HL-60/S4 treated with retinoic acid at 250 ng/mL for 4 days and 3 days (cell line): ENCODE measurements around the gene HLTF.

Source experiments
- in situ Hi-C: fragments of 300-500 bp; cut with MboI; formaldehyde crosslinking; loops from 2 replicates; pipeline ENCODE4 v1.7.0; 2022; ENCODE audit warnings: low sequenced_read_pairs

Gene HLTF

DNA sequence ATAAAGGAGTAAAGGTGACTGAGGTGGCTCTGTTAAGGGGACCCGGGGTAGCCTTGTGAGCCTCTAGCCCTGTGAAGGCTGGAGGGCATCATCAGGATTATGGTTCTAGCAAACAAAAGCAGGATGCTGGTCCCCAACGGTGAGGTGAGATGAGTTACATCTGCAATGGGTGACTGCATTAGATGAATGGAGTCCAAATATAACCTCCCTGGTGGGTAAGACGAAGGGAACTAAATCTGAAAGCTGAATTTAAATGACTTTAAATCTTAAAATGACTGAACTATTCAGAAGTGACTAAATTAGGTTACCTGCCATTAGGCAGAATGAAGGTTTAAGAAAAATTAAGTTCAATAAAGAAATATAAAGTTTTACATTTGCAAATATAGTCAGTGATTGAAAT, 4.6 kb upstream of the HLTF start:
- in situ Hi-C loops = no loop called here

DNA sequence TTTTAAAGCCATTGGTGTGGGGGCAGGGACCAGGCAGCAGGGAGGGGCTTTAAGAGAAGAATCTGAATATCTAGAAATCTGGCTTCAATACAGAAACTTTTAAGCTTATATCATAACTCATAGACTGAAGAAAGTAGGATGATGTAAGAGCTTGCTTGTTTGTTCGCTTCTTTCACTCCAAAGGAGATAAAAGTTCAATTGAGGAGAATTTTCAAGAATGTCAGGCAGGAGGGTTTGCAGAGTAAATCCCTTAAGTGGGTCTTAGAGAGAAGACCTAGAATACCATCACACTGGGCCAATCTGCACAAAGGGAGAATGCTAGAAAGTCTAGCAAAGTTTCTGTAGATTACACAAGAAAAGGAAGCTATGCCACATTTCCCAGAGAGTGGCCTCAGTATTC, 4.1 kb upstream of the HLTF start:
- in situ Hi-C loops = no loop called here

DNA sequence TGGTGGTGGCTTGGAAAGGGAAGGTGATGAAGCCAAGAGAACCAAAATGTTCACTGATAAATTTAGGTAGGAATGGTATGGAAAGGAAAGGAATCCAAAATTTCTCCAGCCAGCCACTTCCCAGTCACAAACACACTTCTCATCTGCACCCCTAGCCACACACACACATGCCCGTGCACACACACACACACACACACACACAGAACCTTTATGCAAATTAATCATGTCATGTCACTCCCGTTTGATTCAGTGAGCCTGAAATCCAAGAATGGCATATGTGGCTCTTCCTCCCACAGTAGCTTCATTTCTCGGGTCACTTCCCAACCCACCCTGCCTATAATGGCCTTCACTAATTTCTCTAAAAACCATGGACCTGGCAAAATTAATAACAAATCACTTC, 3.1 kb upstream of the HLTF start:
- in situ Hi-C loops = no loop called here

DNA sequence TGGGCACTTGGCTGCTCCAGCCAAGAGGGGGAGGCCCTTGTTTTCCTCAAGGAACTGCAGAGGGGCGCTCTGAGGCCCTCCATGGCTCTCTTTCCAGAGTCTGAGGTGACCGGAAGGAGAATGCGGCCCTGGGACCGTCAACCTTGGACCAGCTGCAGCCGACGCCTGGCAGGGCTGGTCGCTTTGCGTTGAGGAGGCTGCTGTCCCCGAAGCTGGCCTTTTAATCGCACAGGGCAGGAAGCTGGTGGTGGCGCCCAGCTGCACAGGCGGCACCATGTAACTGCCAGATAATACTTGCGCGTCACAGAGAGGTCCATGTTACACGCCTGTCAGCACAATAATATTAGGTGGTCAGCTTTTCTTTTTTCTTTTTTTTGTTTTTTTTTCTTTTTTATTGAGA, 875 bp upstream of the HLTF start:
- in situ Hi-C loops = no loop called here

DNA sequence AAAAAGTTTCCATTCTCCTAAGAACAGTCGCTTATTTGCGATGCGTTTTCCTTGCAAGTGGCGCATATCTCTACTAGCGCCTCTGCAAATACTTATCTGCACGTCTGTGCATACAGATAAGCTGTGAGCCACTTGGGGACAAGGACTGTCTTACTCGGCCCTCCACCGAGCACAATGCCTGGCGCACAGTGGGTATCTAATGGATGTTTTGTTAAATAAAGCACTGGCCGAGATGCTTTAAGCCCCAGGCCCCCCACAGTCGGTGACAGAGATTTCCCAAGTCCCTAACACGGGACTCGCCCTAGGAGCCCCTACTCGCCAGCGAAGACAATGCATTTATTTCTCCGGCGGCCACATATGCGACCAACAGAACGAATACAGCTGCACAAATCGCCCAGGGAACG, 503 bp downstream of the HLTF start:
- in situ Hi-C loops = no loop called here

DNA sequence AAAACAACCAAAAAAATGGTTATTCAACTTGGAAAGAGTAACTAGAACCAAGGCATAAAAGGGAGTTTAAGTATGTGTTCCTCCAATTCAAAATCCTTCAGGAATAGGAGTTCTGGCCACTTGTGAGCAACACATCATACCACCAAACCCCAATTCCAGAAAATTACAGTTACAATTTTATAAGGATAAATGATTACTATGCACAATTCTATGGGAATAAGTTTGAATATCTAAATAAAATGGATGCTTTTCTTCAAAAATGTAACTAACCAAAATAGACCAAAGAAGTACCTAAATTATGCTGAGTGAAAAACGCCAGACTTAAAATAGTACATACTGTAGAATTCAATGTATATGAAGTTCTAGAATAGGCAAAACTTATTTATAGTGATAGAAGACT, 4.6 kb downstream of the HLTF start:
- in situ Hi-C loops = no loop called here

DNA sequence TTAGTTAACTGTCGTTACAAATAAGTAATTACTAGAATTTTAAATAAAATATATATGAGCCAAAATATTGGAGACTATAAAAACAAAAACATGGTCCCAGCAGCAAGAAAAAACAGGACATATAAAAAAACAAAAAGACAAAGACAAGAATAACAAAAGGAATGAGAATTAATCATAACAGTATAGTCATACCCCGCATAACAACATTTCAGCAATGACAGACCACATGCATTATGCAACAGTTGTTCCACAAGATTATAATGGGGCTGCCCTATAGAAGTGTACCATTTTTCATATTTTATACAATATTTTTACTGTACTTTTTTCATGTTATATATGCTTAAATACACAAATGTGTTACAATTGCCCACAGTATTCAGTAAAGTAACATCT, 5.6 kb downstream of the HLTF start:
- in situ Hi-C loops = no loop called here

DNA sequence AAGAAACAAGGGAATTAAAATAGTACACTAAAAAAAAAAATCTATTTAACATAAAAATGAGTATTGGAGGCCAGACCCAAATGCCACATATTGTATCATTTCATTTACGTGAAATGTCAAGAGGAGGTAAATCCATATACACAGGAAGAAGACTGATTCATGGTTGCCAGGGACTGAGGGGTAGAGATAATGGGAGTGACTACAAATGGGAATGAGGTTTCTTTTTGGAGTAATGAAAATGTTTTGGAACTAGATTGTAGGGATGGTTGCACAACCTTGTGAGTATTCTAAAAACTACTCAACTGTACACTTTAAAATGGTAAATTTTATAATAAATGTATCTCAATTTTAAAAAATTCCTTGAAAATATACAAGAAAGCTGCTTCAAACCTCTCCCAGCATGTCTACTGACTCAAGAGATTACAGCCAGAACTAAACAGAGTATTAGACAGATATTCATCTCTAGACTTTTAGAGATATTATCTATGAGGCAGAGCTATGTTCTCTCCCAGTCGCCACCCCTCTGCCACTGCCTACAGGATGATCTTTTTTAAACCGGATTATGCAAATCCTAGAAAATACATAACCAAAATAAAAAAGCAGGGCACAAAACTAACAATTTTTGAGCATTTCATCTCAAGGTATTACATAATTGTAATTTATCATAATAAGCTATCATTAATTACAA, 6.2 kb downstream of the HLTF start:
- in situ Hi-C loops = no loop called here

DNA sequence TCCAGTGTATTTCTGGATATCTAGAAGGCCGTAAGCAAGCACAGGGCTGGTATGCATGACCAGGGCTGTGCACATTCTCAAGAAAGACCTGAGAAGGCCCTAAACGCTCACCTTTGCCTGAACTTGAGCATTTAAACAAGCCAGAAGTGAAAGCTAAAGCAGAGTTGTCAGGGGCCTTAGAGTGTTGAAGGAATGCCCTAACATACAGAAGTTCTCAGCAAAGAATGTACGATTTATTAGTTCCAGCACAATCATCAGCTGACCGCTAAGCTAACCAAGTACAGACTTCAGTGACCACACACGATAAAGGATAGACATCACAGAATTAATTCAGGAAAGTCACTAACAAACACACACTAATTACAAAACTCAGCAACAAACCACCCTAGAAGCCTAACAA, 8.7 kb downstream of the HLTF start:
- in situ Hi-C loops = no loop called here

DNA sequence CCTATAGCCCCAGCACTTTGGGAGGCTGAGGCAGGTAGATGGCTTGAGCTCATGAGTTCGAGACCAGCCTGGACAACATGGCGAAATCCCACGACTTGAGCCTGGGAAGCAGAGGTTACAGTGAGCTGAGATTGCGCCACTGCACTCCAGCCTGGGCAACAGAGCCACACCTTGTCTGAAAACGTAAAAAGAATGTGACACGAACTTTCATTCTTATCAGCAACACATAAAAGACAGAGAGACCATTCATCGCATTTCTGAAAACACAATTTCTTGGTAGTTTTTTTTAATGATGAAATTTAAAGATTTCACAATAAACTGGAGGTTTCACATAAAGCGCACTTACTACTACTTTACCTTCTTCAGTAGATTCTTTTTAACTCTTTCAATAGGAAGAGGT, 18.4 kb downstream of the HLTF start:
- in situ Hi-C loops = no loop called here

DNA sequence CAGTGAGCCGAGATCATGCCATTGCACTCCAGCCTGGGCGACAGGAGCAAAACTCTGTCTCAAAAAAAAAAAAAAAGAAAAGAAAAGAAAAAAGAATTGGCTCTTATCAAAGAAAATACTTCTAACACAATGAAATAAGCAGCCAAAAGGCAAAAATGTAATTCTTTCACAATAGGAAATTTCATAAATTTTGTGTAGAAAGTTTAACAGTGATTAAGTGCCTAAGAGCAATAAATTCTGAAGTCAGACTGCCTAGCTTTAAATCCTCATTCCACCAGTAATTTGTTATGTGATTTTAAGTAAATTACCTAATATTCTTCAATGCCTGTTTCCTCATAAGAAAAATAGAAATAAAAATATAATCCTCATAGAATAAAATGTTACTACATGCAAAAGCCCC, 24.6 kb downstream of the HLTF start:
- in situ Hi-C loops = no loop called here

DNA sequence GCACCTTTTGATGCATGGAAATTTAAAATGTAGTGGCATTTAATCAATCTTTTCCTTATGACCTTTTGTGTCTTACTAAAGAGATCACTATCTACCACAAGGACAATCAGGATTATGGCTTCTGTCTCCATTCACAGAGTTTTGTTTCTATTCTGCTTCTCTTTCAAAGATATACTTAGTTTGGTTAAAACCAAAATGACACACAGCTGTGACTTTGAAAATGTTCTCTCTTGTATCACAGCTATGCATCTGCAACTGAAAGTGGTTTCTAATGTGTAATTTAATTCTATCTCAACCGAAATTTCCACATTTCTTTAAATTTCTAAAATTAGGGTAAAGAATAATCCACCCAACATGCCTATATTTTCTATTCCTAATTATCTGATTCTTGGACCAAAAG, 27.7 kb downstream of the HLTF start:
- in situ Hi-C loops = no loop called here

DNA sequence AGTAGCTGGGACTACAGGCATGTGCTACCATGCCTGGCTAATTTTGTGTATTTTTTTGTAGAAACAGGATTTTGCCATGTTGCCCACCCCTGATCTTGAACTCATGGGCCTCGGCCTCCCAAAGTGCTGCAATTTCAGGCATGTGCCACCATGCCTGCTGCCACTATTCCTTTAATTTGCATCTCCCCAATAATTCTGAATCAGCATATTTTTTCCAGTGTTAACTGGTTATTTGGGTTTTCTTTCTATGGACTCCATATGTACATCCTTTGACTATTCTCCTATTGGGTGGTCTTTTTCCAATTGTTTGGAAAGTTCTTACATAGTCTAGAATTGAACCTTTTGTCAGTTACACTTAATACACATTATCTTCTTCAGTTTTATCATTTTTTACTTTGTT, 28.1 kb downstream of the HLTF start:
- in situ Hi-C loops = no loop called here

DNA sequence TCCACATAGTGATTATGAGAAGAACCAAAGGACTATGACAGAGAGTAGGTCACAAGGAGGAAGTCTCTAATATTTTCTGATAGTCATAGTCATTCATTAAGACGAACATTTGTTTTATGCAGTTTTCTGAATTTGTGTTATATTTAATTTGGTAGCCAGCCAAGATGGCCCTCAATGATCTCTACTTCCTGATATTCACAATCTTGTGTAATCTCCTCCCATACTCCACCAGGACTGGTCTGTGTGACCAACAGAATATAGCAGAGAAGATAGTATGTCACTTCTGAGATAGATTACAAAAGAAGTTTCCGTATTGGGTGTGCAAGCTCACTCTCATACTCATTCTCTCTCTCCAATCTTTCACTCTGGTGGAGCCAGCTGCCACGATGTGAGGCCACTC, 30.8 kb downstream of the HLTF start:
- in situ Hi-C loops = no loop called here

DNA sequence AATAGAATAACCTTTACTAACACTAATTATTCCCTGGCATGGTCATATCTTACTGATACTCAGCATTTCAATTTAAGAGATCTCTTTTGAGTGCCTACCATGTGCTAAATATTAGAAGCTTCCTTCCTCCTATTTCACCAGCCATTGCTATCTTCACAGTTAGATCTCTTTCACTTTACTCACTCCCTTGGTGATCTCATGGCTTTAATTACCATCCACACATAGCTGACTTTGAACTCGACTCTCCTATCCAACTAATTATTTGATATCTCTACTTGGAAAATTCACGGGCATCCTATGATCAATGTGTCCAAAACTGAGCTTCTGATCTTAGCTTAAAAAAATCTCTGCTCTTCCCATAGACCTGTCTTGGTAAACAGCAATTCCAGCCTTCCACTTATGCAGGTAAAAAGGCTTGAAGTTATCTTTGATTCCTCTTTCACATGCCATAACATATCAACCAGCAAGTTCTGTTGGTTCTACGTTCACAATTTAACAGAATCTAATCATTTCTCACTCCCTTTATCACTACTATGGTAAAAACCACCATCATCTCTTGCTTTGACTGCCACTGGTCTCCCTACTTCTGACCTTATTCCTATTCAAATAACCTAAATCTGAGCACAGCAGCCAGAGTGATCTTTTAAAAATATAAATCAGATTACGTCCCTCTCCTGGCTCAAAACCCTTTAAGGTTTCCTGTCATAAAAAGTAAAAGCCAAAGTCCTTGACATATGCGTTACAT, 41.8 kb downstream of the HLTF start:
- in situ Hi-C loops = no loop called here

DNA sequence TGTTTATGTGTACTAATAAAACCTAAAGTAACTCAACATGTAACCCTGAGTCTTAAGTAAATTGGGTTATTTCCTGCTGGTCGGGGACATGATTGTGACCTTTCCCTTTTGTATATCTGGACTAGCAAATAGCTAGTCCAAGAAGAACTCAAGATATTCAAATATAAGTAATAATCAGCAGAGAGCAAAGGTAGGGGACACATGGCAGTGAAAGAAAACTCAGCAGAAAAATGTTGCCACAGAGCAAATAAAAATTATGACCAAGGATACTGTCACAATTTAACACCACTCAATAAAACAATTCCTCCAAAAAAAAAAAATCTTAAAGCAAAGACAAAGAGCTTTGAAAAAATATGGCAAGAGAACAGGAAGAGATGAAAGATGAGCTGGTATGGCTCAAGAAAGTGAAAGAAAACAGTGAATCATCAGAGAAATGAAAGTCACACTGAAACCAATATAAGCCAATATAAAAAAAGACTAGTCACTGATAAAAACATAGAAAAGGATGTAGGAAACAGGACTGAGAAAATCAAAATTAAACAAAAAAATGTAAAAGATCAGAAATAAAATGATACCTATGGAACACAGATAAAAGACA, 43.4 kb downstream of the HLTF start:
- in situ Hi-C loops = no loop called here

DNA sequence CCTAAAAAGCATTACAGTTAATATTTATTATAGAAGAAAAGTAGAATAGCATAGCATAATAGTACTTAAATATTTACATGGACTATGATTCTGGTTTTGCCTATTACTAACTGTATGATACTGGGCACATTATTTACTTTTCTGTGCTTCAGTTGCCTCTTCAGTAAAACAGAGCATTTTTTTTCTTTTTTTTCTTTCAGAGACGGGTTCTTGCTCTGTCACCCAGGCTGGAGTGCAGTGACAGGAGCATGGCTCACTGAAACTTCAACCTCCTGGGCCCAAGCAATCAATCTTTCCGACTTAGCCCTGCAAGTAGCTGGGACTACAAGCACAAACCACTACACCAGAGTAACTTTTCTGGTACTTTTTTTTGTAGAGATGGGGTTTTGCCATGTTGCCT, 48.0 kb downstream of the HLTF start:
- in situ Hi-C loops = no loop called here

DNA sequence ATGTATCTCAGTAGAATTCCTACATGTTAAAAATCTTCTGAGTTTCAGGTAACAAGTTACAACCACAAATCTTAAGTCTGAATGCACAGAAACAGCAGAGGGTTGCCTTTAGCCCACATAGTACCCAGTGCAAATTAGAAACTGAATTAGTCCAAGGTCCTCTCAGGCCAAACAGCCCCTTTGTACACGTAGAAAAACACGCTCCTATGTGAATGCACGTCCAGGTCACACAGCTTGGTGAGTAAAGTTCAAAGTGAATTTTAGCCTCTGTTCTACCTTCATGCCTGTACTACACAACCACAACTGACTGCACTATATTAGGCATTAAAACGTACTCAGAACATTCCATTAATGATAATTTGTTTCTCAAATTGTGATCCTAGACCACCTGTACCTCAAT, 48.6 kb downstream of the HLTF start:
- in situ Hi-C loops = no loop called here

DNA sequence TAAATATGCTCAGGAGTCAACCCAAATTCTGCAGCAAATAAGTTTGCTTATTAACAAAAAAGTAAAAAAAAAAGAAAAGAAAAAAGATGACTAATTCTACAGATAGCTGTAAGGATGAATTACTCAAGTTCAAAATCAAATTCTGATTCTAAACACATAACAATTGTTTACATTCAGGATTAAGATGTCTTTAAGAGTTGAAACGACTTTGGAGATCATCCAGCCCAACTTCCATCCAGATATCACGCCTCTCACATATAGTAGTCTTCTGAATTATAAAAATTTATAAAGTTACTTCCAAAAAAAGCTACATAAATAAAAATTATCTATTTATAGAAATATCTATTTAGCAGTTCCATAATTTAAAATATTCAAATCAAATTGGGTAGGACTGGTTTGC, 55.2 kb downstream of the HLTF start:
- in situ Hi-C loops = no loop called here

DNA sequence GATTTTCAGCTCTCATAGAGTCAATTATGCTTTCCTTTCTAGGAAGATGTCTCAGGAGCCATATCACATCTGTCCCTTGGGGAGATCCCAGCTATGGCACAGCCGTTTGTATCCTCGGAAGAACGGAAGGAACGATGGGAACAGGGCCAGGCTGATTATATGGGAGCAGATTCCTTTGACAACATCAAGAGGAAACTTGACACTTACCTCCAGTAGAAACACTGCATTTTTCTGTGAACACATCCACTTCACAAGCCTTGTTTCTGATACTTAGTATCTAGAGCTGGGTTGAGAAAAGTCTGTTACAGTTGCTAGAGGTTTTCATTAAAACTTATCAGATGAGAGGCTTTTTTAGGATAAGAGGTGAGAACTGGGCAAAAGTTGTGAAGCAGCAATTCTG, 59.6 kb downstream of the HLTF start:
- in situ Hi-C loops = no loop called here

DNA sequence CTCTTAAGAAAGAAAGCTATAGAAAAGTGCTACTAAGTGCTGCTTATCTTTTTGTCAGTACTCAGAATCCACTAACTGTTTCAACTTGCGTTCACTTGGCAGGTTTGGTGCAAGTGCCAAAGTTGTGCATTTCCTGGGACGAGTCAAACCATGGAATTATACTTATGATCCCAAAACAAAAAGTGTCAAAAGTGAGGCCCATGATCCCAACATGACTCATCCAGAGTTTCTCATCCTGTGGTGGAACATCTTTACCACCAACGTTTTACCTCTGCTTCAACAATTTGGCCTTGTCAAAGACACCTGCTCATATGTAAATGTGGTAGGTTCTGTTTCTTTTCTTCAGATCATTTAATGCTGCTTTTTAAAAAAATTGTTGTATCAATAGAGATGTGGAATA, 62.4 kb downstream of the HLTF start:
- in situ Hi-C loops = no loop called here

DNA sequence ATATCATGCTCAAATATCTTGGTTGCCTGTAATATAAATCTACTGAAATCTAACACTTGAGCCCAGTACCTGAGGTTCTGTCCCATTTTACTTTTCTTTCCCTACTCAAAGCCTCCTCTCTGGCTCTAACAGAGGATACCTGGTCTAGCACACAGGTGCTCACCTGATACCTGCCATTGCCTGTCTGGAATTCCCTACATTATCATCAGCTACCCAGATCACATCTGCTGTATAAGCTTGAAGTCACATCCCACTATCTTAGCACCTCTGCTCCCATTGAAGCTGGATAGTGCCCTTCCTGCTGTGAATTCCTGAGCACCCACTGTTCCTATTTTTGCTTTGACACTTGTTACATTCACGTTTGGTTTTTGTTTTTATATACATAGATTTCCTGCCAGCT, 64.5 kb downstream of the HLTF start:
- in situ Hi-C loops = no loop called here

DNA sequence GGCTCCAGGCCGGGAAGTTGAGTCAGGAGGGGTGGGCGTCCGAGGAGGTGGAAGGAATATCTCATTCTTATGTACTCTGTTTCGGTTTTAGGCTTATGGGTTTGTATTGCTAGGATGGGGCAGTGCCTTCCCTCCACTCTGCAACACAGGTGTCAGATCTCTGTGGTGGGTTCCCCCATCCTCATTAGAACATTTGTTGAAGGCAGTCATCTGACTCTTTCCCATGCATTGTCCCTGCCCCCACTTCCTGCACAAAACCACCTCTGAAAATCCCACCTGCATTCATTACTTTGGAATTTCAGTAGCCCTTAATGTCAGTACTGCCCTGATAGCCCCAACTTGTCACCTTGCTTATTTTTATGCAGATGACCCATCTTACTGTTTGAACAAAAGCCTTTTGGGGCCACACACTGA, 65.5 kb downstream of the HLTF start:
- in situ Hi-C loops = no loop called here
